GM23338 (cell line): ENCODE data around the gene RNU7-1. TPM values are rescaled to one million over a fixed set of nuclear protein-coding genes. Genes with fewer than 3 reads are reported as not detected.

ENCODE experiments used
- ATAC-seq: fragments of 200-7000 bp; cut with Tn5 transposase; 3 replicates; pipeline ENCODE4 v1.9.1; 2020
- DNase-seq: peaks from one replicate; pipeline ENCODE4 v3.0.0-alpha.2; 2015; ENCODE audit warnings: low spot score
- H2AFZ ChIP-seq: fragments of 200-600 bp; sonication (generic); 2 replicates; pipeline ENCODE4 v1.8.0; 2016; ENCODE audit warnings: antibody characterized with exemption, mild to moderate bottlenecking, moderate library complexity
- H3F3A ChIP-seq: fragments of 200-600 bp; sonication (generic); replicated peaks from 2 replicates; pipeline ENCODE4 v1.8.0; 2017; ENCODE audit warnings: antibody characterized with exemption, mixed run types, low read depth
- H3K27ac ChIP-seq: fragments of 200-600 bp; sonication (generic); 2 replicates; pipeline ENCODE4 v1.6.1; 2016; ENCODE audit warnings: low read depth
- H3K27me3 ChIP-seq: fragments of 200-600 bp; sonication (generic); 2 replicates; pipeline ENCODE4 v1.8.0; 2016; ENCODE audit warnings: mild to moderate bottlenecking, mixed run types, moderate library complexity; ENCODE audit not compliant: insufficient read depth
- H3K36me3 ChIP-seq: fragments of 200-600 bp; sonication (generic); 2 replicates; pipeline ENCODE4 v1.8.0; 2016; ENCODE audit warnings: mild to moderate bottlenecking; ENCODE audit not compliant: insufficient read depth
- H3K4me1 ChIP-seq: fragments of 200-600 bp; sonication (generic); 2 replicates; pipeline ENCODE4 v1.8.0; 2016; ENCODE audit warnings: mild to moderate bottlenecking, moderate library complexity; ENCODE audit not compliant: insufficient read depth
- H3K4me2 ChIP-seq: fragments of 200-600 bp; sonication (generic); 2 replicates; pipeline ENCODE4 v1.7.1; 2017; ENCODE audit warnings: mixed run types
- H3K4me3 ChIP-seq: fragments of 200-600 bp; sonication (generic); 2 replicates; pipeline ENCODE4 v1.6.1; 2016; ENCODE audit warnings: mixed run types
- H3K79me2 ChIP-seq: fragments of 200-600 bp; sonication (generic); replicated peaks from 2 replicates; pipeline ENCODE4 v1.8.0; 2017; ENCODE audit warnings: mild to moderate bottlenecking; ENCODE audit not compliant: insufficient read depth
- H3K9me2 ChIP-seq: fragments of 200-600 bp; sonication (generic); 2 replicates; pipeline ENCODE4 v1.8.0; 2017; ENCODE audit not compliant: insufficient read depth
- H4K20me1 ChIP-seq: fragments of 200-600 bp; sonication (generic); replicated peaks from 2 replicates; pipeline ENCODE4 v1.8.0; 2017; ENCODE audit warnings: mild to moderate bottlenecking; ENCODE audit not compliant: insufficient read depth
- H3K27ac Mint-ChIP-seq: 2 replicates; pipeline ENCODE4 v1.8.0; 2020; ENCODE audit warnings: inconsistent platforms, mild to moderate bottlenecking, moderate library complexity, mixed read lengths
- H3K27me3 Mint-ChIP-seq: 3 replicates; pipeline ENCODE4 v1.8.0; 2022; ENCODE audit warnings: low read depth, mild to moderate bottlenecking, moderate library complexity, mixed read lengths, inconsistent platforms; ENCODE audit not compliant: insufficient read depth, poor library complexity
- H3K36me3 Mint-ChIP-seq: 3 replicates; pipeline ENCODE4 v1.8.0; 2021; ENCODE audit warnings: low read depth, mild to moderate bottlenecking, inconsistent platforms, moderate library complexity, mixed read lengths
- H3K4me1 Mint-ChIP-seq: 3 replicates; pipeline ENCODE4 v1.8.0; 2020; ENCODE audit warnings: mild to moderate bottlenecking, inconsistent platforms, mixed read lengths
- H3K4me3 Mint-ChIP-seq: 3 replicates; pipeline ENCODE4 v1.8.0; 2021; ENCODE audit warnings: moderate library complexity, mild to moderate bottlenecking, inconsistent platforms, mixed read lengths
- H3K9me3 Mint-ChIP-seq: 3 replicates; pipeline ENCODE4 v1.8.0; 2020; ENCODE audit warnings: moderate library complexity, mild to moderate bottlenecking, inconsistent platforms, mixed read lengths
- CREB1 ChIP-seq: fragments of 250-450 bp; sonication (Bioruptor Pico); IDR thresholded peaks from 2 replicates; pipeline ENCODE4 v1.5.0; 2020; ENCODE audit warnings: low read depth, mild to moderate bottlenecking, moderate library complexity
- EZH2phosphoT487 ChIP-seq: fragments of 200-600 bp; sonication (generic); IDR thresholded peaks from one replicate; pipeline ENCODE4 v1.8.1; 2018; ENCODE audit warnings: antibody characterized with exemption; ENCODE audit not compliant: unreplicated experiment
- JUNB ChIP-seq: IDR thresholded peaks from one replicate; pipeline ENCODE4 v1.6.1; 2016; ENCODE audit warnings: antibody characterized with exemption; ENCODE audit not compliant: unreplicated experiment
- NANOG ChIP-seq: IDR thresholded peaks from 2 replicates; pipeline ENCODE4 v1.6.1; 2016; ENCODE audit warnings: antibody characterized with exemption, borderline replicate concordance
- POLR2AphosphoS5 ChIP-seq: IDR thresholded peaks from 2 replicates; pipeline ENCODE4 v1.6.1; 2016; ENCODE audit warnings: antibody characterized with exemption, low read depth
- STAT1 ChIP-seq: IDR thresholded peaks from one replicate; pipeline ENCODE4 v1.6.1; 2016; ENCODE audit warnings: antibody characterized with exemption; ENCODE audit not compliant: unreplicated experiment
- ZNF114 ChIP-seq: fragments of 250-450 bp; sonication (Bioruptor Pico); IDR thresholded peaks from 2 replicates; pipeline ENCODE4 v1.5.0; 2020; ENCODE audit warnings: mild to moderate bottlenecking, moderate library complexity
- ZNF331 ChIP-seq: fragments of 250-450 bp; sonication (Bioruptor Pico); IDR thresholded peaks from 2 replicates; pipeline ENCODE4 v1.5.0; 2020; ENCODE audit warnings: low read depth, mild to moderate bottlenecking, moderate library complexity
- polyA plus RNA-seq: library from polyadenylated mRNA; unstranded; fragments of >200 nt; fragmentation: Nextera tagmentation; extraction: Ambion mirVana; gene quantifications from 2 replicates; pipeline ENCODE4 v1.2.1, GENCODE V29; 2016
- total RNA-seq: library from RNA; depleted of rRNA; stranded (reverse); fragments of >200 nt; shearing (Covaris generic); gene quantifications from 2 replicates; pipeline ENCODE4 v1.2.3, GENCODE V29; 2014
- TF ChIP-seq, protein P1 (sequence below): IDR thresholded peaks from 2 replicates; pipeline ENCODE4 v1.6.1; 2016; ENCODE audit warnings: antibody characterized with exemption
- TF ChIP-seq, protein P2 (sequence below): IDR thresholded peaks from one replicate; pipeline ENCODE4 v1.6.1; 2018; ENCODE audit warnings: antibody characterized with exemption; ENCODE audit not compliant: unreplicated experiment
- TF ChIP-seq, protein P3 (sequence below), 2 experiments: fragments of 200-600 bp in 1 of 2; sonication (generic) in 1 of 2; conservative IDR thresholded peaks; 2 replicates each; pipeline versions ENCODE4 v1.5.1 to v1.6.1; 2016 to 2017; ENCODE audit warnings: antibody characterized with exemption in 2 of 2, low read depth in 2 of 2, mild to moderate bottlenecking in 2 of 2, moderate library complexity in 1 of 2
- TF ChIP-seq, protein P4 (sequence below): fragments of 250-450 bp; sonication (Bioruptor Pico); IDR thresholded peaks from 2 replicates; pipeline ENCODE4 v1.5.0; 2020; ENCODE audit warnings: mild to moderate bottlenecking, moderate library complexity

RNU7-1 gene
- total and polyA plus RNA-seq, 2 experiments from 2014 or later: not detected

DNA sequence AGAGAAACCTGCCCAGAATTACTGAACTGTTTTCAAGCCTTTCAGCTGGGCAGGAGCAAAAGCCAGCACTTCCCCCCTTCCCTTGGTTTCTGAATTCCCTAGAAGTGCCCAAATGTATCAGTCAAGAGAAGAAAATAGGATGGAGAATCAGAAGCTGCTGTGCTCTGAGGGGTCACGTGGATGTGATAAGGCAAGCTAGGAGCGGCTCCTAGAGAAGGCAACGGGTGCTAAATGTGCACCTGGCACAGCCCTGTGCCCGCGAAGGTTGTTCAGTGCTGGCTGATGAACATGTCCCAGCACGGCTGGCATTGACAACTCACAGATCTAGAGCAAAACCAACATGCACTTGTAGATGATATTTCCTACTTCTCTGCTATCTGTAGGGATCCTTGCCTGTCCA lies 35.4 kb downstream of the RNU7-1 start:
- H3K27me3 Mint-ChIP-seq: peaks cover 9% of the 10 kb centered on the region
- DNase-seq (no peak), ATAC-seq (no peak)
- H3K4me3 ChIP-seq: no peak overlapping the region
- no peaks in the 10 kb centered on the region for H3K9me2 ChIP-seq
- H3F3A ChIP-seq: peaks cover 31% of the 10 kb centered on the region
- H3K27ac ChIP-seq: peak overlapping the region; percentile 80
- no peaks in the 10 kb centered on the region; the same call in 1 of the 2 replicates for H3K4me1 ChIP-seq
- peaks cover 25% of the 10 kb centered on the region for H3K4me1 Mint-ChIP-seq
- H3K4me2 ChIP-seq: no peak overlapping the region
- H4K20me1 ChIP-seq: peaks cover 17% of the 10 kb centered on the region
- peaks cover 78% of the 10 kb centered on the region for H3K36me3 Mint-ChIP-seq
- H3K9me3 Mint-ChIP-seq: no peaks in the 10 kb centered on the region
- H3K79me2 ChIP-seq: no peaks in the 10 kb centered on the region
- TF ChIP-seq ZNF114 (no peak), JUNB (no peak), POLR2AphosphoS5 (no peak), NANOG (no peak), ZNF331 (CRISPR knock-in tag) (no peak), STAT1 (no peak), EZH2phosphoT487 (no peak), CREB1 (CRISPR knock-in tag) (no peak)
- TF ChIP-seq, protein P1, sequence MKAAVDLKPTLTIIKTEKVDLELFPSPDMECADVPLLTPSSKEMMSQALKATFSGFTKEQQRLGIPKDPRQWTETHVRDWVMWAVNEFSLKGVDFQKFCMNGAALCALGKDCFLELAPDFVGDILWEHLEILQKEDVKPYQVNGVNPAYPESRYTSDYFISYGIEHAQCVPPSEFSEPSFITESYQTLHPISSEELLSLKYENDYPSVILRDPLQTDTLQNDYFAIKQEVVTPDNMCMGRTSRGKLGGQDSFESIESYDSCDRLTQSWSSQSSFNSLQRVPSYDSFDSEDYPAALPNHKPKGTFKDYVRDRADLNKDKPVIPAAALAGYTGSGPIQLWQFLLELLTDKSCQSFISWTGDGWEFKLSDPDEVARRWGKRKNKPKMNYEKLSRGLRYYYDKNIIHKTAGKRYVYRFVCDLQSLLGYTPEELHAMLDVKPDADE: no peak
- TF ChIP-seq, protein P2, sequence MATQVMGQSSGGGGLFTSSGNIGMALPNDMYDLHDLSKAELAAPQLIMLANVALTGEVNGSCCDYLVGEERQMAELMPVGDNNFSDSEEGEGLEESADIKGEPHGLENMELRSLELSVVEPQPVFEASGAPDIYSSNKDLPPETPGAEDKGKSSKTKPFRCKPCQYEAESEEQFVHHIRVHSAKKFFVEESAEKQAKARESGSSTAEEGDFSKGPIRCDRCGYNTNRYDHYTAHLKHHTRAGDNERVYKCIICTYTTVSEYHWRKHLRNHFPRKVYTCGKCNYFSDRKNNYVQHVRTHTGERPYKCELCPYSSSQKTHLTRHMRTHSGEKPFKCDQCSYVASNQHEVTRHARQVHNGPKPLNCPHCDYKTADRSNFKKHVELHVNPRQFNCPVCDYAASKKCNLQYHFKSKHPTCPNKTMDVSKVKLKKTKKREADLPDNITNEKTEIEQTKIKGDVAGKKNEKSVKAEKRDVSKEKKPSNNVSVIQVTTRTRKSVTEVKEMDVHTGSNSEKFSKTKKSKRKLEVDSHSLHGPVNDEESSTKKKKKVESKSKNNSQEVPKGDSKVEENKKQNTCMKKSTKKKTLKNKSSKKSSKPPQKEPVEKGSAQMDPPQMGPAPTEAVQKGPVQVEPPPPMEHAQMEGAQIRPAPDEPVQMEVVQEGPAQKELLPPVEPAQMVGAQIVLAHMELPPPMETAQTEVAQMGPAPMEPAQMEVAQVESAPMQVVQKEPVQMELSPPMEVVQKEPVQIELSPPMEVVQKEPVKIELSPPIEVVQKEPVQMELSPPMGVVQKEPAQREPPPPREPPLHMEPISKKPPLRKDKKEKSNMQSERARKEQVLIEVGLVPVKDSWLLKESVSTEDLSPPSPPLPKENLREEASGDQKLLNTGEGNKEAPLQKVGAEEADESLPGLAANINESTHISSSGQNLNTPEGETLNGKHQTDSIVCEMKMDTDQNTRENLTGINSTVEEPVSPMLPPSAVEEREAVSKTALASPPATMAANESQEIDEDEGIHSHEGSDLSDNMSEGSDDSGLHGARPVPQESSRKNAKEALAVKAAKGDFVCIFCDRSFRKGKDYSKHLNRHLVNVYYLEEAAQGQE: no peak
- TF ChIP-seq, protein P3, sequence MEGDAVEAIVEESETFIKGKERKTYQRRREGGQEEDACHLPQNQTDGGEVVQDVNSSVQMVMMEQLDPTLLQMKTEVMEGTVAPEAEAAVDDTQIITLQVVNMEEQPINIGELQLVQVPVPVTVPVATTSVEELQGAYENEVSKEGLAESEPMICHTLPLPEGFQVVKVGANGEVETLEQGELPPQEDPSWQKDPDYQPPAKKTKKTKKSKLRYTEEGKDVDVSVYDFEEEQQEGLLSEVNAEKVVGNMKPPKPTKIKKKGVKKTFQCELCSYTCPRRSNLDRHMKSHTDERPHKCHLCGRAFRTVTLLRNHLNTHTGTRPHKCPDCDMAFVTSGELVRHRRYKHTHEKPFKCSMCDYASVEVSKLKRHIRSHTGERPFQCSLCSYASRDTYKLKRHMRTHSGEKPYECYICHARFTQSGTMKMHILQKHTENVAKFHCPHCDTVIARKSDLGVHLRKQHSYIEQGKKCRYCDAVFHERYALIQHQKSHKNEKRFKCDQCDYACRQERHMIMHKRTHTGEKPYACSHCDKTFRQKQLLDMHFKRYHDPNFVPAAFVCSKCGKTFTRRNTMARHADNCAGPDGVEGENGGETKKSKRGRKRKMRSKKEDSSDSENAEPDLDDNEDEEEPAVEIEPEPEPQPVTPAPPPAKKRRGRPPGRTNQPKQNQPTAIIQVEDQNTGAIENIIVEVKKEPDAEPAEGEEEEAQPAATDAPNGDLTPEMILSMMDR (conservative IDR thresholded peaks at IDR 0.05; ENCODE audit: low read depth in 2 of 2): no peak
- TF ChIP-seq, protein P4, sequence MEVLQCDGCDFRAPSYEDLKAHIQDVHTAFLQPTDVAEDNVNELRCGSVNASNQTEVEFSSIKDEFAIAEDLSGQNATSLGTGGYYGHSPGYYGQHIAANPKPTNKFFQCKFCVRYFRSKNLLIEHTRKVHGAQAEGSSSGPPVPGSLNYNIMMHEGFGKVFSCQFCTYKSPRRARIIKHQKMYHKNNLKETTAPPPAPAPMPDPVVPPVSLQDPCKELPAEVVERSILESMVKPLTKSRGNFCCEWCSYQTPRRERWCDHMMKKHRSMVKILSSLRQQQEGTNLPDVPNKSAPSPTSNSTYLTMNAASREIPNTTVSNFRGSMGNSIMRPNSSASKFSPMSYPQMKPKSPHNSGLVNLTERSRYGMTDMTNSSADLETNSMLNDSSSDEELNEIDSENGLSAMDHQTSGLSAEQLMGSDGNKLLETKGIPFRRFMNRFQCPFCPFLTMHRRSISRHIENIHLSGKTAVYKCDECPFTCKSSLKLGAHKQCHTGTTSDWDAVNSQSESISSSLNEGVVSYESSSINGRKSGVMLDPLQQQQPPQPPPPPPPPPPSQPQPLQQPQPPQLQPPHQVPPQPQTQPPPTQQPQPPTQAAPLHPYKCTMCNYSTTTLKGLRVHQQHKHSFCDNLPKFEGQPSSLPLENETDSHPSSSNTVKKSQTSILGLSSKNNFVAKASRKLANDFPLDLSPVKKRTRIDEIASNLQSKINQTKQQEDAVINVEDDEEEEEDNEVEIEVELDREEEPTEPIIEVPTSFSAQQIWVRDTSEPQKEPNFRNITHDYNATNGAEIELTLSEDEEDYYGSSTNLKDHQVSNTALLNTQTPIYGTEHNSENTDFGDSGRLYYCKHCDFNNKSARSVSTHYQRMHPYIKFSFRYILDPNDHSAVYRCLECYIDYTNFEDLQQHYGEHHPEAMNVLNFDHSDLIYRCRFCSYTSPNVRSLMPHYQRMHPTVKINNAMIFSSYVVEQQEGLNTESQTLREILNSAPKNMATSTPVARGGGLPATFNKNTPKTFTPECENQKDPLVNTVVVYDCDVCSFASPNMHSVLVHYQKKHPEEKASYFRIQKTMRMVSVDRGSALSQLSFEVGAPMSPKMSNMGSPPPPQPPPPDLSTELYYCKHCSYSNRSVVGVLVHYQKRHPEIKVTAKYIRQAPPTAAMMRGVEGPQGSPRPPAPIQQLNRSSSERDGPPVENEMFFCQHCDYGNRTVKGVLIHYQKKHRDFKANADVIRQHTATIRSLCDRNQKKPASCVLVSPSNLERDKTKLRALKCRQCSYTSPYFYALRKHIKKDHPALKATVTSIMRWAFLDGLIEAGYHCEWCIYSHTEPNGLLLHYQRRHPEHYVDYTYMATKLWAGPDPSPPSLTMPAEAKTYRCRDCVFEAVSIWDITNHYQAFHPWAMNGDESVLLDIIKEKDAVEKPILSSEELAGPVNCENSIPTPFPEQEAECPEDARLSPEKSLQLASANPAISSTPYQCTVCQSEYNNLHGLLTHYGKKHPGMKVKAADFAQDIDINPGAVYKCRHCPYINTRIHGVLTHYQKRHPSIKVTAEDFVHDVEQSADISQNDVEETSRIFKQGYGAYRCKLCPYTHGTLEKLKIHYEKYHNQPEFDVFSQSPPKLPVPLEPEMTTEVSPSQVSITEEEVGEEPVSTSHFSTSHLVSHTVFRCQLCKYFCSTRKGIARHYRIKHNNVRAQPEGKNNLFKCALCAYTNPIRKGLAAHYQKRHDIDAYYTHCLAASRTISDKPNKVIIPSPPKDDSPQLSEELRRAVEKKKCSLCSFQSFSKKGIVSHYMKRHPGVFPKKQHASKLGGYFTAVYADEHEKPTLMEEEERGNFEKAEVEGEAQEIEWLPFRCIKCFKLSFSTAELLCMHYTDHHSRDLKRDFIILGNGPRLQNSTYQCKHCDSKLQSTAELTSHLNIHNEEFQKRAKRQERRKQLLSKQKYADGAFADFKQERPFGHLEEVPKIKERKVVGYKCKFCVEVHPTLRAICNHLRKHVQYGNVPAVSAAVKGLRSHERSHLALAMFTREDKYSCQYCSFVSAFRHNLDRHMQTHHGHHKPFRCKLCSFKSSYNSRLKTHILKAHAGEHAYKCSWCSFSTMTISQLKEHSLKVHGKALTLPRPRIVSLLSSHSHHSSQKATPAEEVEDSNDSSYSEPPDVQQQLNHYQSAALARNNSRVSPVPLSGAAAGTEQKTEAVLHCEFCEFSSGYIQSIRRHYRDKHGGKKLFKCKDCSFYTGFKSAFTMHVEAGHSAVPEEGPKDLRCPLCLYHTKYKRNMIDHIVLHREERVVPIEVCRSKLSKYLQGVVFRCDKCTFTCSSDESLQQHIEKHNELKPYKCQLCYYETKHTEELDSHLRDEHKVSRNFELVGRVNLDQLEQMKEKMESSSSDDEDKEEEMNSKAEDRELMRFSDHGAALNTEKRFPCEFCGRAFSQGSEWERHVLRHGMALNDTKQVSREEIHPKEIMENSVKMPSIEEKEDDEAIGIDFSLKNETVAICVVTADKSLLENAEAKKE (CRISPR knock-in tag): no peak
- no peak overlapping the region for H2AFZ ChIP-seq
- no peaks in the 10 kb centered on the region for H3K27me3 ChIP-seq
- H3K27ac Mint-ChIP-seq: 0 out of 2 replicates have a peak overlapping the region, but pooled peaks have one; percentile 64
- H3K36me3 ChIP-seq: peaks cover 27% of the 10 kb centered on the region
- no peak overlapping the region for H3K4me3 Mint-ChIP-seq
